ENCODE measurements around the gene YAP1. TPM values are rescaled to one million over a fixed set of nuclear protein-coding genes. Genes with fewer than 3 reads are reported as not detected.

Gene YAP1
- total and polyA plus RNA-seq, 11 donors: 15.2 to 93.0 (median 71.5) TPM

GRCh38 chr11:102214623-102215022 lies 104.4 kb downstream of the YAP1 start:
- Histone ChIP-seq H3K27me3 (no peaks in the 10 kb centered on the region), H3K9me3 (no peaks in the 10 kb centered on the region), H3K4me3 (no peak overlapping the region), H3K36me3 (peaks cover 0 to 50% (median 18%) of the 10 kb centered on the region in 9 donors), H3K27ac (peak overlapping the region in 6 of 12 donors; percentile 3 to 37 (median 12)), H3K4me1 (peaks cover 0 to 40% (median 20%) of the 10 kb centered on the region in 12 donors)
- TF ChIP-seq POLR2A (IDR thresholded peaks at IDR 0.05): no peak
- no peak for TF ChIP-seq CTCF (IDR thresholded peaks at IDR 0.05)
- DNase-seq (no peak), ATAC-seq (no peak)
- intact Hi-C loops (cut with DNase I): loop anchor here in 3 of 10 donors (5.0 to 10.0 kb wide), 3 partner anchors 60 to 102 kb away; partner anchors contain the start of gene YAP1 (in 3 of the 3)

DNA sequence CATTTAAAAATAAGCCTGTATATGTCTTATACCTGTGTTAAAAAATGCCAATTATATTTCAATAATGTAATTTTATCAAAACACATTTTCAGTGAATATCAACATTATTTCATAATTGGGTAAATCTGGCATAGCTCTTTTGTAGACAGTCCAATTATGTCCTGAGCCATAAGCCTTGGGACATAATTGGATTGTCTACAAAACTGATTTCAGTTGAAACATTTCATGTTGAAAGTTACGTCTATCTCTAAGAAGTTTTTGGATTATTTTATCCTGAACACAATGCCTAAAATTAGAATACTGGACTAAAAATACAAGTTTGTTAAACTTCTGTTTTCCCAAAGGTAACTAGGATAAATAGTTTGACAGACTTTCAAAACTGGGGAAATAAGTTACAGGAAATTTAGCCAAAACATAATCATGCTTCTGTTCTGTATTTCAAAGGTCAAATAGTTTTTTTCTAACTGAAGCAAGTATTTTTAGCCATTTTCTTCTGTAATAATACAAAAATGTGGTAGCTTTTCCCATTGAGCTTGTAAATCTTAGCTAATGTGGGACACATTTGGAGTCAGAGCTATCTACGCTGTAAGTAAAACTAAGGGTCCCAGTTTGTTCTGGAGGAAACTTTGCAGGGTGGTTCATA lies 106.3 kb downstream of the YAP1 start:
- Histone ChIP-seq H3K27ac (peak overlapping the region in 8 of 12 donors; percentile 11 to 76 (median 40)), H3K36me3 (peaks cover 0 to 33% (median 6%) of the 10 kb centered on the region in 9 donors), H3K4me1 (peaks cover 0 to 40% (median 20%) of the 10 kb centered on the region in 12 donors), H3K27me3 (no peaks in the 10 kb centered on the region), H3K9me3 (no peaks in the 10 kb centered on the region), H3K4me3 (no peak overlapping the region)
- intact Hi-C loops (cut with DNase I): loop anchor here in 3 of 10 donors (5.0 to 10.0 kb wide), 3 partner anchors 62 to 104 kb away; partner anchors contain the start of gene YAP1 (in 3 of the 3)
- DNase-seq: no peak
- TF ChIP-seq POLR2A (IDR thresholded peaks at IDR 0.05): no peak
- TF ChIP-seq CTCF (IDR thresholded peaks at IDR 0.05): no peak
- WGBS, 4 donors: 43 to 47% (median 45%) methylated on average over 2 of the region's 2 CpGs
- peak in 2 of 4 donors; percentile 49 to 58 for ATAC-seq

GRCh38 chr11:102220728-102221467 lies 110.7 kb downstream of the YAP1 start:
- TF ChIP-seq POLR2A (IDR thresholded peaks at IDR 0.05) (no peak), CTCF (IDR thresholded peaks at IDR 0.05) (no peak)
- H3K4me3 ChIP-seq: no peak overlapping the region
- H3K9me3 ChIP-seq: no peaks in the 10 kb centered on the region
- peaks cover 0 to 28% (median 10%) of the 10 kb centered on the region in 12 donors for H3K4me1 ChIP-seq
- DNase-seq (no peak), ATAC-seq (no peak)
- intact Hi-C loops (cut with DNase I): loop anchor here in 1 of 10 donors (5.0 kb wide), 1 partner anchor 109 kb away; the partner anchor contains the start of gene YAP1
- WGBS, 4 donors: 91 to 93% (median 91%) methylated on average over 7 of the region's 7 CpGs
- no peaks in the 10 kb centered on the region for H3K27me3 ChIP-seq
- H3K27ac ChIP-seq: no peak overlapping the region
- H3K36me3 ChIP-seq: peaks cover 0 to 40% (median 8%) of the 10 kb centered on the region in 9 donors

DNA sequence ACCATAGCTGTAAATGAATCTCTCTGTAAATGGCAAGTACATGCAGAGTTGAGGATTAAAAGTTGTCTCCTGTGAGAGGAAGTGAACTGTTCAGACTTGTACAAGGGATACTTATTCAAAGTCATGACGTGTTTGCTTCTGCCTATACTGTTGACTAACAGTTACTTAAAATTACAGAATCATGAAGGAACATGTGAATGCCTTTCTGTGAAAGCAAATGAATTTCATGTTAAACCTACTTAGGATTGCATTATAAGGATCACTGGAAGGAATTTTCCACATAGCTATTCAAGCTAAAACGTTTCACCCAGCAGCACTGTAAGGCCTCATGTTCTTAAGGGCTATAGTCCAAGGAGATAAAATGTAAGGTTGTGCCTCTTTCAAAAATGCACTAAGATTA lies 113.6 kb downstream of the YAP1 start:
- Histone ChIP-seq H3K27ac (no peak overlapping the region), H3K27me3 (no peaks in the 10 kb centered on the region), H3K4me3 (no peak overlapping the region), H3K36me3 (peaks cover 0 to 53% (median 10%) of the 10 kb centered on the region in 9 donors), H3K9me3 (no peaks in the 10 kb centered on the region), H3K4me1 (peaks cover 0 to 23% (median 7%) of the 10 kb centered on the region in 12 donors)
- intact Hi-C loops (cut with DNase I): loop anchor here in 1 of 10 donors (5.0 kb wide), 1 partner anchor 112 kb away; the partner anchor contains the start of gene YAP1
- ATAC-seq (no peak), DNase-seq (no peak)
- TF ChIP-seq POLR2A (IDR thresholded peaks at IDR 0.05): no peak
- no peak for TF ChIP-seq CTCF (IDR thresholded peaks at IDR 0.05)
- WGBS, 4 donors: 30 to 73% (median 39%) methylated on average over 2 of the region's 2 CpGs

Data from heart left ventricle (tissue), 16 donors.